Testis (tissue), 2 donors: ENCODE results near the gene GPR39.

Source experiments
- POLR2A ChIP-seq: fragments of 450-650 bp; IDR thresholded peaks from one replicate; pipeline ENCODE4 v1.6.1; 2017; ENCODE audit warnings: antibody characterized with exemption, mild to moderate bottlenecking, moderate library complexity
- TF ChIP-seq, protein P1 (sequence below), 3 experiments: fragments of 450-650 bp in 2 of 3; fragments of 200-600 bp in 1 of 3; sonication (generic) in 1 of 3; IDR thresholded peaks; one replicate each; pipeline ENCODE4 v1.5.1; 2016 to 2019; ENCODE audit warnings: antibody characterized with exemption in 3 of 3, mild to moderate bottlenecking in 2 of 3, moderate library complexity in 1 of 3

DNA sequence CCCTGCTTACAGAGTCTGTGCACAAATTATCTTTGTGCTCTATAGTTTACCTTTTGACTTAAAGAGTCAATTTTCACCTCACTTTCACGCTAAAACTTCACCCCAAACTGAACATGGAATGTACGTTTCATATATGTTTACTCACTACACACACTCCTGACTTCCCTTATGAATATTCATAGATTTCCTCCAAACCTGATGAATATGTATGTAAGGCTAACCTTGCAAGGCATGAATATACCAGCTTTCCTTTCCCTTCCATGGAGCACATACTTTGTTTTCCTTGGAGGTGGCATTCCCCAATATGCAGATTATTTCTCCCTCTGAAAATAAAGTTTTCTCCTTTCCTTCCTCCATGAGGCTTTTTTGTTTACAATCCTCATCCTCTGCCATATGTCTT is 48.4 kb upstream of the GPR39 start:
- TF ChIP-seq, protein P1, sequence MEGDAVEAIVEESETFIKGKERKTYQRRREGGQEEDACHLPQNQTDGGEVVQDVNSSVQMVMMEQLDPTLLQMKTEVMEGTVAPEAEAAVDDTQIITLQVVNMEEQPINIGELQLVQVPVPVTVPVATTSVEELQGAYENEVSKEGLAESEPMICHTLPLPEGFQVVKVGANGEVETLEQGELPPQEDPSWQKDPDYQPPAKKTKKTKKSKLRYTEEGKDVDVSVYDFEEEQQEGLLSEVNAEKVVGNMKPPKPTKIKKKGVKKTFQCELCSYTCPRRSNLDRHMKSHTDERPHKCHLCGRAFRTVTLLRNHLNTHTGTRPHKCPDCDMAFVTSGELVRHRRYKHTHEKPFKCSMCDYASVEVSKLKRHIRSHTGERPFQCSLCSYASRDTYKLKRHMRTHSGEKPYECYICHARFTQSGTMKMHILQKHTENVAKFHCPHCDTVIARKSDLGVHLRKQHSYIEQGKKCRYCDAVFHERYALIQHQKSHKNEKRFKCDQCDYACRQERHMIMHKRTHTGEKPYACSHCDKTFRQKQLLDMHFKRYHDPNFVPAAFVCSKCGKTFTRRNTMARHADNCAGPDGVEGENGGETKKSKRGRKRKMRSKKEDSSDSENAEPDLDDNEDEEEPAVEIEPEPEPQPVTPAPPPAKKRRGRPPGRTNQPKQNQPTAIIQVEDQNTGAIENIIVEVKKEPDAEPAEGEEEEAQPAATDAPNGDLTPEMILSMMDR (IDR thresholded peaks at IDR 0.05): no peak
- no peak for TF ChIP-seq POLR2A
